Activated gamma-delta T cell (primary cell): Measurements from ENCODE around the gene POLK.
"Not testable (repeated sequence)": the region's sequence is repeated elsewhere in the genome, so short reads cannot be mapped to it uniquely, and the experiment has no call there.

Experiments
- DNase-seq: peaks from one replicate; lab custom pipeline; 2025; lab: John Stamatoyannopoulos, UW

POLK gene

DNA sequence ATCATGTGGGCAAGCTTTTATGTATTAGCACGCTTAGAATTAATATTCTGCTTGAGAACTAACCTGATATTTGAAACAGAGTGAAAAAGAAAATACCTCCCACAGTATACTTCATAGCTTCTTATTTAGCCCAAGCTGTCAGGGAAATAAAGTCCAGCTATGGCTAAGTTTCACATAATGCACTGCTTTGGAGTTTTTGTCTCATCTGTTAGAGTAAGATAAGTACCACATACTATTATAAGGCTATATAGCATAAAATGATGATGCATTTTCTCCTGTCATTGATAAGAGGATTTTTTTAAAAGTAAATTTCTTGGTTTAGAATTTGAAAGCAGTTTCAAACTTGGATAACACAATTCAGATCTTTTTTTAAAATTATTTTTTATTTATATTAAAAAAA, 97.2 kb downstream of the POLK start:
- DNase-seq: no peak

DNA sequence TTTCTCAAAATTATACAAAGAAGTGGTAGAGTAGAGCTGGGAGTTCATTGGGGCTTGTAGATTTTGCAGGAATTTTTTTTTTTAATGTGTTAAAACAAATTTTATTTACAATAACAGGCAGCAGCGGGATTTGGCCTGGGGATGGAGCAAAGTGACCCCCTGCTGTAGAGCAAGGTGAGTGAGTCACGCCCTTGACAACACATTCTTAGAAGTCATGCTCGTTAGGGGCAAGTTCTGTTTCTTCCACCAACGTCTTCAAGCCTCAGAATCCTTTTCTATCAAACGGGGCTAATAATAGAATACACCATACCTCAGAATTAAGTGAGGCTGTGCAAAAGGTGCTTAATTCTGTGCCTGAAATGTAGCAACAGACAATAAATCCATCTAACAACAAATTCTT, 98.5 kb downstream of the POLK start:
- DNase-seq: no peak

GRCh38 chr5:75610859-75611310, 99.2 kb downstream of the POLK start:
- not testable (repeated sequence) for DNase-seq

- DNase-seq: peak; percentile 3
Observed at GRCh38 chr5:75611311-75612225, 99.9 kb downstream of the POLK start, which contains the start of gene ANKDD1B. ANKDD1B (plus strand) TSS chr5:75611453; CDS start chr5:75611635, 182 bp downstream.

DNA sequence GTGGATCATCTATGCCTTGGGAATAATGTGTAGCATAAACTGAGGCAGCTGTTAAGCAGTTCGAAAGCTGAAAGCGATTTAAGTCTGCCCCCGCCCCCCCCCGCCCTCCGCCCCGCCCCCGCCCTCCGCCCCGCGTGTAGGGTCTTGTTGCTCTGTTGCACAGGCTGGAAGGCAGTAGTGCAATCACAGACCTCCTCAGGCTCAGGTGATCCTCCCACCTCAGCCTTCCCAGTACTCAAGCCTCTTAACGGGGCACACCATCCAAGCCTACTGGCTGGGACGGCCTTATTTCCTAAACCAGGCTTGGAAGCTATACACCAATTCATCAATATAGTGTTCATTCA, 100.5 kb downstream of the POLK start:
- no peak for DNase-seq

- no peak for DNase-seq
Observed at GRCh38 chr5:75612901-75613300, 101.2 kb downstream of the POLK start.

- no peak for DNase-seq
Observed at GRCh38 chr5:75614176-75614575, 102.5 kb downstream of the POLK start.

GRCh38 chr5:75616371-75616881, 104.7 kb downstream of the POLK start:
- no peak for DNase-seq

- DNase-seq: no peak
Observed at GRCh38 chr5:75616971-75617621, 105.4 kb downstream of the POLK start.

DNA sequence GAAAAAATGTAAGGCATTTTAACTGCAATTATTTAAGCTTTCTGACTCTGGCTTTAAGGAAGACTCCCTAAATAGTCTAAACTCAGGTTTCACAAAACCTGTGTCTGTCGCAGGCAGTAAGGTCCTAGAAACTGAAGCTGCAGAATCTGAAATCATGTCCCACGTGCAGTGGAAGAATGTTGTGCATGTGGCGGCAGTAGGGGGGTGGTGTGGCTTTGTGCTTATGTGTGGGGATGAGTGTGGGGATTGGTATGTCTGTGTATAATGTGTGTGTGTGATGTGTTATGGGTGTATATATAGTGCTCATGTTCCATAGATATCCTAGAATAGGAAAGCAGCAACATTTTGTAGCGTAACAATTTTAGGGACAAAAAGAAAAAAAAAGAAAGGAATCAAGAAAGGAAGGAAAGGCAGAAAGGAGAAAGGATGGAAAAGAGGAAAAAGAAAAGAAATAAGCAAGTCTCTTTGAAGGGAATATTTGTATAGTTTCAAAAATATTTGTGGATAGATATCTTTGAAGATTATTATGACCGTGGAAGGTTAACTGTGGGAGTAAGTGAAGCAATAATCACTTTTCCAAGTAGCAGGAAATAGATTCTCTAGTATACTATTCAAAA, 106.2 kb downstream of the POLK start:
- no peak for DNase-seq

DNA sequence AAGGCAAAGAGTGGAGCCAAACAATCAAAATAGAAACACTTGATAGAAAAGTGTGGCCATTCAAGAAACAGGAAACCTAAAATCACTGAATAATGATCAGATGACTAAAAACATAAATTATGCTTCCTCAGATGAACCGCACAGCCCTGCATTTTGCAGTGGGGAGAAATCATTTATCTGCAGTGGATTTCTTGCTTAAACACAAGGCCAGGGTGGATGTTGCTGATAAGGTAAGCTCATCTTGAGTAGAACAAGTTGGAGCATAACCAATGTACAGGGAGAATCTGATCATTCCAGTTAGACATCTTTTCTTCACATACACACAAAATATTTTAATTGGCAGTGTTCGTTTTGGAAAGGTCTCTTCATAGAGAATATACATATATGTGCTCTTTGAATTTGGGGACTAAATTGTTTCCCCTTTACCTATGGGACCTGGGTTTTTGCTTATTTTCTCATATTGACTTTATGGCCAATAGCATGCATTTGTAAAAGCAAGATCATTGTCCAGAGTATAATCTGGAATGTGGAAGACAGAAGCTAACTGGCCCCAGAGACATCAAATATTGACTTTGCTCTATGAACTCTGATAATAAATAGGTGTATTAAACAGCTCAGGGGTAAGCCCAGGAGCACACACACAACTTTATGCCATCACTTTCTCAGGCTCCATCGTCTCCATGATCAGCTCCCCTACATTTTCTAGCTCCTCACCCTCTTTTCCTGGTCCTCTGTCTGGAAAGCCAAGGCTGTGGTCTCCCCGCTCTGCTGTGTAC, 108.7 kb downstream of the POLK start:
- DNase-seq: no peak

DNA sequence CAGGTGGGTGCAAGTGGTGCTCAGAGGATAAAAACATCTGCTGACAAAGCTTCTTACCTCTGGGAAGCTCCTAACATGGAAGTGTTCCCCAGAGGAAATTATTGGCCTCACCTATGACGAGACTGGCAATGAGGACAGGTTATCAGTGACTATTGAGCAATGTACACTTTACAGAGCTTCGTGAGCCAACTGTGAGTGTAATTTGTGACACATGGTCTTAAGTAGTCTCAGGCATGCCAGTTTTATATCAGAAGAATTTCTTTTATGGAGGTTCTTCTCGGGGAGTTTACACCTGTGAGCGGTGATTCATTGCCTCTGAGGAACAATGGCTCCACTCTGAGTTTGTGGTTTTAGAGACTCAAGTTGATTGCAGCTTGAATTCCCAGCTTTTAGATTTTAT, 110.9 kb downstream of the POLK start:
- DNase-seq: no peak

GRCh38 chr5:75623846-75624245, 112.2 kb downstream of the POLK start:
- DNase-seq: no peak

- DNase-seq: no peak
Observed at GRCh38 chr5:75626959-75627358, 115.3 kb downstream of the POLK start.

GRCh38 chr5:75627801-75628200, 116.1 kb downstream of the POLK start:
- DNase-seq: no peak

GRCh38 chr5:75630875-75631274, 119.2 kb downstream of the POLK start:
- DNase-seq: no peak

GRCh38 chr5:75632321-75632720, 120.6 kb downstream of the POLK start:
- no peak for DNase-seq

DNA sequence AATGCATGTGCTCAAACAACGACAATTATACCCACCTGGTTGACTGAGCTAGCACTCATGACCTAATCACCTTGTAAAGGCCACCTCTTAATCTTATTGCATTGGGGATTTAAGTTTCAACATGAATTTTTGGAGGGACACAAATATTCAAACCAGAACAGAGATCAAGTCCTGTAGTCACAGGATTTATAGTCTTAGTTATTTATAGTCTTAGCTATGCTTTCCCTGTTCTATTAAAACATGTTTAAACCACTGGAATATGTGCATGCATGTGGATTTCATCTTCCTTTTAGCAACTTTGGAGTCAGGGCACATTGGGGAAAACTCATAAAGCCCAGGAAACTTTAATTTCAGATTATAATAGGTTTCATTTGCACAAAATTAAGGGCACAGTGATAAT, 126.3 kb downstream of the POLK start:
- no peak for DNase-seq

DNA sequence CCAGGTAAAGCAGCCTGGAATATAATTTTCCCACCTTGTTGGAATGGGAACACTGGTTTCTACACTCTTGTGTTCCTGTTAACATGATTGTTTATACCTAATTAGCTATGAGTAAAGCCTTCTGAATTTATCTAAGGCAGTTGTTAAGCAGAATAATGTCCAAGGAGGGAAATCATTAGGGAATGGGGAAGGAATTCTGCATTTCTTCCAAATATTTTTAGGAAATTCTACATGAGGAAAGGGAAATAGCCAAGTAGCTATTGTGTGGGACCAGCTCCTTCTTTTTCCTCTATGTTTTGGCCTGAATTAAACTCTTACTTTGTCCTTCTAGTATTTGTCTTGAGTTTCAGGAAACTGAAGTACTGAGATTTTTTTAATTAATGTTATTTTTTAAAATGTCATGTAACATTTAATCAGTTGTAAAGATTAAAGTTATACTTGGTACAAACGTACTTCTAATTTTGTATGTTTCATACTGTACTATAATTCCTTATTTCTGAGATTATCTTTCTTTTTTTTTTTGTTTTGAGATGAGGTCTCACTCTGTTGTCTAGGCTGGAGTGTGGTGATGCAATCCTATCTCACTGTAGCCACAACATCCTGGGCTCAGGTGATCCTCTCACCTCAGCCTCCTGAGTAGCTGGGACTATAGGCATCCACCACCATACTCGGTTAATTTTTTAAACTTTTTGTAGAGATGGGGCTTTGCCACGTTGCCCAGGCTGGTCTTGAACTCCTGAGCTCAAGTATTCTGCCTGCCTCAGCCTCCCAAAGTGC, 128.0 kb downstream of the POLK start:
- no peak for DNase-seq

DNA sequence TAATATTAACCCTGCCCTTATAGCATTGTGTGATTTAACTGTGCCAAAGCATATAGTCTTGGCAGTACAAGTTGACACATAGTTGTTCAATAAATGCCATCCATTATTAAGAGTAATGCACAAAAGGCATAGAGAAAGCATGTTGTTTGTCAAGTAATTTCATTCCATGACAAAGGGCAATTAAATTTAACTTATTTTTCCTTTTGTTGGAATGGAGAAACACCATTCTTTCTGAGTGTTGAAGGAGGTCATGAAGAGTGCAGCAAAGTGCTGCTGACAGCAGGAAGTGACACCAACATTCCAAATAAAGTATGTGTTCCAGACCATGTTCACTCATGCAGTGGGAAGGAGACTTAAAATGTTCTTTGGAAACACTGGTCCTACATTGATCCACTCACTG, 128.7 kb downstream of the POLK start:
- no peak for DNase-seq

DNA sequence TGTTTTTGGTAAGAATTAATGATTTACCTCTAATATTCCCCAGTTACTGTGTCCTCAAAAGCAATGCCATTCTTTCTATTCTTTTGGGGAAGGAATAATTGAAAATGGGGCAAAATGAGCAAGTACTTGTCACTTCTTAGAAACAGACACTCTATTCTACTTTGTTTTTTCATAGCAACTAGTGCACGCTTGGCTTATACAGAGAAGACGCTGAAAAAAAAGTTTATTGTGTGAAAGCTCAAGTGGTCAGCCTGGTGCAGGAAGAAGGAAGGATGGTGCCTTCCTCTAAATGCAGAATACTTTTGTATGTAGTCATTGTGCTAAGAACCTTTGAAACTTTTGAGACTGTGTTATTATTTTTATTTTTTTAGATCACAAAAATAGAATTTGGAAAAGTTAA, 129.1 kb downstream of the POLK start:
- no peak for DNase-seq
